Activated T-cell treated with anti-CD3 and anti-CD28 coated beads for 1 hour (primary cell): ENCODE measurements around the gene FAM163A.
"Not testable (repeated sequence)": the region's sequence is repeated elsewhere in the genome, so short reads cannot be mapped to it uniquely, and the experiment has no call there.

Source experiments
- DNase-seq: peaks from one replicate; pipeline ENCODE4 v3.0.0-alpha.2; 2020; ENCODE audit warnings: low read depth

The FAM163A gene

DNA sequence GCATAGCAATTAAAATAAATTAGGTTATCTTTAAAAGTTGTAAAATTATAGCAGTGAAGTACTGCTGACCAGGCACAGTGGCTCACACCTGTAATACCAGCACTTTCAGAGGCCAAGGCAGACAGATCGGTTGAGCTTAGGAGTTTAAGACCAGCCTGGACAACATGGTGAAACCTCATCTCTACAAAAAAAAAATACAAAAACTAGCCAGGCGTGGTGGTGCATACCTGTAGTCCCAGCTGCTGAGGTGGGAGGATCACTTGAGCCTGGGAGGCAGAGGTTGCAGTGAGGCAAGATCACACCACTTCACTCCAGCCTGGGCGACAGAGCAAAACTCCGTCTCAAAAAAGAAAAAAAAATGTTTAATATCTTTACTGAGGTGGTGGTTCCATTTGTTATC is 112.7 kb downstream of the FAM163A start:
- not testable (repeated sequence) for DNase-seq

DNA sequence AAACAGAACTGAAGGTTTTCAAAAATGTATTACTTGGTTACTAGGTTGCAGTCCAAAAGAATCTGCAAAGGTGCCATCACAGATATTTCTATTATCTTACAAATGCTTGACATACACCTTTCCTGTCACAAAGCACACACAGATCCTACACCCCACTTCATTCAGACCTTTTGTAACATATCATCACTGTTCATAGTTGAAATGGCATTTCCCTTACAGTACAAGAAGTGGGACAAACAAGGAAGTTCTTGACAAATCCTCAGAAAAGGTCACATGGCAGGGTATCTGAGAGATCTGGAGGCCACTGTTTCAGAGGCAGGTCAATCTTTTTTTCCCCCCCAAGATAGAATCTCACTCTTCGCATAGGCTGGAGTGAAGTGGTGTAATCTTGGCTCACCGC is 113.2 kb downstream of the FAM163A start:
- DNase-seq: no peak

DNA sequence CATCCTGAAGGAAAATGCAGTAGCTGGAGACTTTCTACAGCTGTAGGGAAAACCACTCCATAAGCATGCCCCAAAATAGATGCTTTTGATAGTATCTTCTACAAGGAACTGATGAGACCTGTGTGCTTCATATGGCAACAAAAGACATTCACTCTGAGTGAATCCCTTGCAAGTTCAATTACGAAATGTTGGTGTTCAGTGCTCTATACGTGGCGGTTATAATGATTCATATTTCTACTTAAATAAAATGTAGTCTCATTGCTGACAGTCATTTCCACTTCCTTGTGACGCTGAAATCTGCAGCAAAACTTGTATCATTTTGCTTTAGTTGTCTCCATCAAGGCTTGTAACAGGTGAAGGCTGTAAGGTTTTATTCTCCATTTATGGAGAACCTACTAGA is 113.9 kb downstream of the FAM163A start:
- no peak for DNase-seq

DNA sequence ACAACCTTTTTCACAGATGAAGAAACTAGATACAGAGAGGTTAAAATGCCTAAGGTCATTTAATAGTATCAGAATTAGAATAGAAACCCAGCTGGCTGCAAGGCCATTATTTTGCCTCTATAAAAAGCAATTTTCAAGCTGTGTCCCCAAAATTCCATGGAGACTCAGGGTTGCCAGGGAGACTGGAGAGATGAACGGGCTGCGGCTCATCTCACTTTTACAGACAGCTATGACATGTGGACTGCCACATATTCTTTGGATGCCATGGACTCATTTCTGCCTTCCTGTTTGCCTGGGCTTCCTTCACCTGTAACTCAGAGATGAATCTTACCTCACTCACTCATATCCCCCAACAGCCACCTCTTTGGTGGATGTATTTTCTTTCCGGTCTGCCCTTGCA is 117.6 kb downstream of the FAM163A start:
- no peak for DNase-seq

- DNase-seq: no peak
These were observed 122.3 kb downstream of the FAM163A start for GRCh38 chr1:179865377-179865776.
